Measurements from ENCODE around the gene CEP78. TPM values are rescaled to one million over a fixed set of nuclear protein-coding genes. Genes with fewer than 3 reads are reported as not detected.

The CEP78 gene, protein sequence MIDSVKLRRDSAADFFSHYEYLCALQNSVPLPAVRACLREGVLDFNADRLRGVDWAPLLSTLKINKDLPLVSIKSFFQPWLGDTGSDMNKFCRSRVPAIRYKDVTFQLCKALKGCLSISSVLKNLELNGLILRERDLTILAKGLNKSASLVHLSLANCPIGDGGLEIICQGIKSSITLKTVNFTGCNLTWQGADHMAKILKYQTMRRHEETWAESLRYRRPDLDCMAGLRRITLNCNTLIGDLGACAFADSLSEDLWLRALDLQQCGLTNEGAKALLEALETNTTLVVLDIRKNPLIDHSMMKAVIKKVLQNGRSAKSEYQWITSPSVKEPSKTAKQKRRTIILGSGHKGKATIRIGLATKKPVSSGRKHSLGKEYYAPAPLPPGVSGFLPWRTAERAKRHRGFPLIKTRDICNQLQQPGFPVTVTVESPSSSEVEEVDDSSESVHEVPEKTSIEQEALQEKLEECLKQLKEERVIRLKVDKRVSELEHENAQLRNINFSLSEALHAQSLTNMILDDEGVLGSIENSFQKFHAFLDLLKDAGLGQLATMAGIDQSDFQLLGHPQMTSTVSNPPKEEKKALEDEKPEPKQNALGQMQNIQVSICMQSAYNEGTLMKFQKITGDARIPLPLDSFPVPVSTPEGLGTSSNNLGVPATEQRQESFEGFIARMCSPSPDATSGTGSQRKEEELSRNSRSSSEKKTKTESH
- total RNA-seq (10 to 100 TPM in 3 of 4 donors, 1 to 10 TPM in 1; 8.9 to 14.0 (median 12.3) TPM), polyA plus RNA-seq (1 to 10 TPM; 2.4 to 9.0 (median 2.5) TPM)

DNA sequence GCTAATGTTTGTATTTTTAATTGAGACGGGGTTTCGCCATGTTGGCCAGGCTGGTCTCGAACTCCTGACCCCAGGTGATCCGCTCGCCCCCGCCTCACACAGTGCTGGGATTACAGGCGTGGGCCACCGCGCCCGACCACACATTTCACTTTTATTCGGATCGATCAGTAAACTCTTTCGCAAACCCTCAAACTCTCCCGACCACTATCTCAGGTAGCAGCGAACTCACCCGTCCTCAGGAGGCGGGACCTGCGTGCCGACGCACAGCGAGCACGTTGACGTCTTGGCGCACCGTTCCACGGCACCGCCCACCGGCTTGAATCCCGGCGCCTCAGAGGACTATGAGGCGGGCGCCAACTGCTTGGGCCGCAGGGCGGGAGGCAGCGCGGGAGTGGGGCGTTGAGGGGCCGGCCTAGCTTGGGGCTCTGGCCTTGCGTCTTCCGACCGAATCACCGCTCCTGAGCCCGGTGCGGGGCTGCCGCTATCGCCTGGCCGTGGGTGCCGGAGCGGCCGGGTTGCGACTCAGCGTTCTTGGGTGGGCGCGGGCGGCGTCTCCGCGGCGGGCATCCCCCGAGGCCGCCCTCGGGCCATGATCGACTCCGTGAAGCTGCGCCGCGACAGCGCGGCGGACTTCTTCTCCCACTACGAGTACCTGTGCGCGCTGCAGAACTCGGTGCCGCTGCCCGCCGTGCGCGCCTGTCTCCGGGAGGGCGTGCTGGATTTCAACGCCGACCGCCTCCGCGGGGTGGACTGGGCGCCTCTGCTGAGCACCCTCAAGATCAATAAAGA, at the start of gene CEP78:
CEP78 (plus strand) TSS at position 314 of the 789 bp plus-strand sequence; CDS start at position 590, 276 bp downstream.
- TF ChIP-seq POLR2AphosphoS5 (IDR thresholded peaks at IDR 0.05) (peak; percentile 71 to 86 (median 75)), POLR2A (IDR thresholded peaks at IDR 0.05) (peak; percentile 24 to 30), EP300 (IDR thresholded peaks at IDR 0.05) (no peak)
- TF ChIP-seq, protein P1, sequence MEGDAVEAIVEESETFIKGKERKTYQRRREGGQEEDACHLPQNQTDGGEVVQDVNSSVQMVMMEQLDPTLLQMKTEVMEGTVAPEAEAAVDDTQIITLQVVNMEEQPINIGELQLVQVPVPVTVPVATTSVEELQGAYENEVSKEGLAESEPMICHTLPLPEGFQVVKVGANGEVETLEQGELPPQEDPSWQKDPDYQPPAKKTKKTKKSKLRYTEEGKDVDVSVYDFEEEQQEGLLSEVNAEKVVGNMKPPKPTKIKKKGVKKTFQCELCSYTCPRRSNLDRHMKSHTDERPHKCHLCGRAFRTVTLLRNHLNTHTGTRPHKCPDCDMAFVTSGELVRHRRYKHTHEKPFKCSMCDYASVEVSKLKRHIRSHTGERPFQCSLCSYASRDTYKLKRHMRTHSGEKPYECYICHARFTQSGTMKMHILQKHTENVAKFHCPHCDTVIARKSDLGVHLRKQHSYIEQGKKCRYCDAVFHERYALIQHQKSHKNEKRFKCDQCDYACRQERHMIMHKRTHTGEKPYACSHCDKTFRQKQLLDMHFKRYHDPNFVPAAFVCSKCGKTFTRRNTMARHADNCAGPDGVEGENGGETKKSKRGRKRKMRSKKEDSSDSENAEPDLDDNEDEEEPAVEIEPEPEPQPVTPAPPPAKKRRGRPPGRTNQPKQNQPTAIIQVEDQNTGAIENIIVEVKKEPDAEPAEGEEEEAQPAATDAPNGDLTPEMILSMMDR (IDR thresholded peaks at IDR 0.05): no peak

GRCh38 chr9:78187763-78188484, 48.0 kb upstream of the CEP78 start:
- intact Hi-C loops (cut with DNase I): no loop called here
- Histone ChIP-seq H3K4me3 (no peak overlapping the region), H3K9me3 (no peaks in the 10 kb centered on the region), H3K4me1 (no peaks in the 10 kb centered on the region), H3K27ac (no peak overlapping the region), H3K27me3 (no peaks in the 10 kb centered on the region), H3K36me3 (no peaks in the 10 kb centered on the region)
- no peak for DNase-seq
- 88 to 89% methylated on average over 5 of the region's 5 CpGs for WGBS, 2 donors
- TF ChIP-seq EP300 (IDR thresholded peaks at IDR 0.05): no peak
- no peak for TF ChIP-seq POLR2A (IDR thresholded peaks at IDR 0.05)
- TF ChIP-seq, protein P1 (IDR thresholded peaks at IDR 0.05): no peak
- no peak for TF ChIP-seq POLR2AphosphoS5 (IDR thresholded peaks at IDR 0.05)

More for the DNA sequence above, at the start of gene CEP78:
- peak; percentile 95 for DNase-seq
- intact Hi-C loops (cut with DNase I): loop anchor here (5.0 kb wide), 1 partner anchor 61 kb away; the partner anchor contains the start of gene PSAT1
- Histone ChIP-seq H3K36me3 (peaks cover 0 to 10% (median 0%) of the 10 kb centered on the region in 4 donors), H3K4me1 (peaks cover 0 to 8% (median 7%) of the 10 kb centered on the region in 4 donors), H3K27ac (peak within 1 kb of the TSS; percentile 80 to 90 (median 83)), H3K27me3 (no peaks in the 10 kb centered on the region), H3K9me3 (no peaks in the 10 kb centered on the region), H3K4me3 (peak within 1 kb of the TSS; percentile 67 to 89 (median 74))
- 0% methylated on average over 87 of the region's 87 CpGs for WGBS, 2 donors

DNA sequence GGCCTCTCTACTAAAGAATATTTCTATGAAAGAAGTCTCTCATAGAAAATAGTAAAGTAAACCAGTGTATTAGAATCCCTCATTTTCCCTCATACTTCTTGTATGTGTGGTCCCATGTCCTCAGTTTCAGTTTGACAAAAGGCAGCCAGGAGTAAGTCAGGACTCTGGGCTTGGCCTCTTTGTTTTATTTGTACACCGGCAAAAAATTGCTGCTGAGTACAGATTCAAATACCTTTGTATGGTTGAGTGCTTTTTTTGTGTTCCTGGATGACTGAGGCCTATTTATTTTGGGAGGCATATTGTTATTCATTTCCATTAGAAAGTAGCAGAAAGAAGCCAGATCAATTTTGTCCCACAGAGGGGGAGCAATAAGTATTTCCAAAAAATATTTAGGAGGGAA, 47.3 kb upstream of the CEP78 start:
- no peak overlapping the region for H3K4me3 ChIP-seq
- 74 to 86% methylated on average over 1 of the region's 1 CpG for WGBS, 2 donors
- H3K4me1 ChIP-seq: no peaks in the 10 kb centered on the region
- H3K36me3 ChIP-seq: no peaks in the 10 kb centered on the region
- intact Hi-C loops (cut with DNase I): no loop called here
- no peak for DNase-seq
- no peaks in the 10 kb centered on the region for H3K9me3 ChIP-seq
- H3K27ac ChIP-seq: no peak overlapping the region
- TF ChIP-seq, protein P1 (IDR thresholded peaks at IDR 0.05): no peak
- TF ChIP-seq POLR2A (IDR thresholded peaks at IDR 0.05): no peak
- TF ChIP-seq EP300 (IDR thresholded peaks at IDR 0.05): no peak
- TF ChIP-seq POLR2AphosphoS5 (IDR thresholded peaks at IDR 0.05): no peak
- no peaks in the 10 kb centered on the region for H3K27me3 ChIP-seq

GRCh38 chr9:78189001-78189400, 46.9 kb upstream of the CEP78 start:
- no peaks in the 10 kb centered on the region for H3K27me3 ChIP-seq
- DNase-seq: no peak
- WGBS, 2 donors: 83 to 89% methylated on average over 5 of the region's 5 CpGs
- no peaks in the 10 kb centered on the region for H3K4me1 ChIP-seq
- H3K9me3 ChIP-seq: no peaks in the 10 kb centered on the region
- no peak overlapping the region for H3K27ac ChIP-seq
- TF ChIP-seq, protein P1 (IDR thresholded peaks at IDR 0.05): no peak
- no peak for TF ChIP-seq POLR2A (IDR thresholded peaks at IDR 0.05)
- TF ChIP-seq EP300 (IDR thresholded peaks at IDR 0.05): no peak
- TF ChIP-seq POLR2AphosphoS5 (IDR thresholded peaks at IDR 0.05): no peak
- no peaks in the 10 kb centered on the region for H3K36me3 ChIP-seq
- intact Hi-C loops (cut with DNase I): no loop called here
- no peak overlapping the region for H3K4me3 ChIP-seq
